Testis (tissue), 3 donors: ENCODE data around the gene U2AF1L4. TPM values are rescaled to one million over a fixed set of nuclear protein-coding genes. Genes with fewer than 3 reads are reported as not detected.

Experiments
- DNase-seq: peaks from one replicate; pipeline ENCODE4 v3.0.0-alpha.2; 2019
- H3K27ac ChIP-seq, 2 donors: fragments of 200-600 bp; sonication (generic); one replicate each; pipeline ENCODE4 v1.5.1; 2019
- H3K27me3 ChIP-seq: fragments of 200-600 bp; sonication (generic); one replicate; pipeline ENCODE4 v1.5.1; 2019
- H3K36me3 ChIP-seq: fragments of 200-600 bp; sonication (generic); one replicate; pipeline ENCODE4 v1.5.1; 2017; ENCODE audit warnings: low read depth; ENCODE audit errors: missing control alignments
- H3K4me1 ChIP-seq: fragments of 200-600 bp; sonication (generic); one replicate; pipeline ENCODE4 v1.5.1; 2019
- H3K4me3 ChIP-seq, 2 donors: fragments of 200-600 bp; sonication (generic); one replicate each; pipeline ENCODE4 v1.5.1; 2017 to 2019
- H3K9me3 ChIP-seq: fragments of 200-600 bp; sonication (generic); one replicate; pipeline ENCODE4 v1.5.1; 2017
- POLR2A ChIP-seq: fragments of 450-650 bp; IDR thresholded peaks from one replicate; pipeline ENCODE4 v1.6.1; 2017; ENCODE audit warnings: antibody characterized with exemption, mild to moderate bottlenecking, moderate library complexity
- WGBS, 2 donors: methylation state at CpG; one replicate each; pipeline ENCODE4 v1.1.5; 2018; 5-methylcytosine and 5-hydroxymethylcytosine counted together
- intact Hi-C: fragments of 100-400 bp; cut with DNase I; formaldehyde crosslinking; loops from one replicate; pipeline ENCODE4 v1.15.1; 2023; ENCODE audit warnings: low total_unique reads
- polyA plus RNA-seq: library from polyadenylated mRNA; stranded (reverse); fragments of 350-450 nt; fragmentation: Illumina TruSeq; extraction: RNeasy Lipid Tissue Mini Kit (QIAGEN cat#74804); gene quantifications from one replicate; pipeline ENCODE4 v1.2.3, GENCODE V29; 2014; ENCODE audit warnings: low read depth, low replicate concordance; ENCODE audit not compliant: insufficient read depth
- total RNA-seq, 2 donors: library from RNA; depleted of rRNA; stranded (reverse); fragments of >200 nt; gene quantifications; one replicate each; pipeline ENCODE4 v1.2.3, GENCODE V29; 2016
- TF ChIP-seq, protein P1 (sequence below), 3 experiments: fragments of 450-650 bp in 2 of 3; fragments of 200-600 bp in 1 of 3; sonication (generic) in 1 of 3; IDR thresholded peaks; one replicate each; pipeline ENCODE4 v1.5.1; 2016 to 2019; ENCODE audit warnings: antibody characterized with exemption in 3 of 3, mild to moderate bottlenecking in 2 of 3, moderate library complexity in 1 of 3

U2AF1L4 gene
- total and polyA plus RNA-seq, 3 donors from 2014 or later: 45.3 to 49.6 (median 47.2) TPM

DNA sequence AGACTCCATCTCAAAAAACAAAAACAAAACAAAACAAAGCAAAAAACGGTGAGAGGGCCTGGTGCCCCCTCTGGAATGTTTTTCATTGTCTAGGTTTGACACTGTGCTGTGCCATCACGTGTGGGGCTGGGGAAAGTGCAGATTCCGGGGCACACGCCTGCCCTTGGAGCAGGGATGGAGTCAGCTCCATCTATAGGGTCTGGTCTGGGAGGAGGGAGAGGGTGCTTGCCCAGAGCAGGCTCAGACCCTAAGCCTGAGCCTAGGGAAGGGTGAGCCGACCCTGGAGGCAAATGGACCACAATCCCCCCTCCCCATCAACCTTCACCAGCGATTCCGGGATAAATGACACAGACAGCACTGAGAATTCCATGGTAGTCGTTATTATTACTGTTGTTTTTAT, 51.8 kb downstream of the U2AF1L4 start:
- Histone ChIP-seq H3K9me3 (no peaks in the 10 kb centered on the region), H3K27ac (no peak overlapping the region), H3K4me3 (no peak overlapping the region), H3K36me3 (no peaks in the 10 kb centered on the region), H3K4me1 (no peaks in the 10 kb centered on the region), H3K27me3 (no peaks in the 10 kb centered on the region)
- TF ChIP-seq, protein P1, sequence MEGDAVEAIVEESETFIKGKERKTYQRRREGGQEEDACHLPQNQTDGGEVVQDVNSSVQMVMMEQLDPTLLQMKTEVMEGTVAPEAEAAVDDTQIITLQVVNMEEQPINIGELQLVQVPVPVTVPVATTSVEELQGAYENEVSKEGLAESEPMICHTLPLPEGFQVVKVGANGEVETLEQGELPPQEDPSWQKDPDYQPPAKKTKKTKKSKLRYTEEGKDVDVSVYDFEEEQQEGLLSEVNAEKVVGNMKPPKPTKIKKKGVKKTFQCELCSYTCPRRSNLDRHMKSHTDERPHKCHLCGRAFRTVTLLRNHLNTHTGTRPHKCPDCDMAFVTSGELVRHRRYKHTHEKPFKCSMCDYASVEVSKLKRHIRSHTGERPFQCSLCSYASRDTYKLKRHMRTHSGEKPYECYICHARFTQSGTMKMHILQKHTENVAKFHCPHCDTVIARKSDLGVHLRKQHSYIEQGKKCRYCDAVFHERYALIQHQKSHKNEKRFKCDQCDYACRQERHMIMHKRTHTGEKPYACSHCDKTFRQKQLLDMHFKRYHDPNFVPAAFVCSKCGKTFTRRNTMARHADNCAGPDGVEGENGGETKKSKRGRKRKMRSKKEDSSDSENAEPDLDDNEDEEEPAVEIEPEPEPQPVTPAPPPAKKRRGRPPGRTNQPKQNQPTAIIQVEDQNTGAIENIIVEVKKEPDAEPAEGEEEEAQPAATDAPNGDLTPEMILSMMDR (IDR thresholded peaks at IDR 0.05): no peak
- TF ChIP-seq POLR2A: no peak
- no peak for DNase-seq
- 27 to 37% methylated on average over 8 of the region's 8 CpGs for WGBS, 2 donors
- intact Hi-C loops: no loop called here

Other genes with a start within 250 kb of the U2AF1L4 start
- gene DMKN, start 231.8 kb downstream of the U2AF1L4 start, total RNA-seq: 1 to 10 TPM; 5.8 to 7.9 TPM
- 24.0 TPM for gene DMKN, start 231.8 kb downstream of the U2AF1L4 start, polyA plus RNA-seq
- under 1 TPM; 0.16 to 0.19 TPM for gene SBSN, start 217.1 kb downstream of the U2AF1L4 start, total RNA-seq
- 0.47 TPM for gene SBSN, start 217.1 kb downstream of the U2AF1L4 start, polyA plus RNA-seq
- 100 to 1,000 TPM; 123 to 338 TPM for gene GAPDHS, start 212.0 kb downstream of the U2AF1L4 start, total RNA-seq
- gene GAPDHS, start 212.0 kb downstream of the U2AF1L4 start, polyA plus RNA-seq: 363 TPM
- 100 to 1,000 TPM; 125 TPM for gene TMEM147, start 199.8 kb downstream of the U2AF1L4 start, total RNA-seq
- gene TMEM147, start 199.8 kb downstream of the U2AF1L4 start, polyA plus RNA-seq: 146 TPM
- gene ATP4A, start 181.8 kb downstream of the U2AF1L4 start, total RNA-seq: 1 to 10 TPM in 1 of 2 donors, under 1 TPM in 1; 0.87 to 1.1 TPM
- 1.1 TPM for gene ATP4A, start 181.8 kb downstream of the U2AF1L4 start, polyA plus RNA-seq
- gene PMIS2, start 159.2 kb downstream of the U2AF1L4 start, total RNA-seq: under 1 TPM in 1 of 2 donors, not detected in 1; 0.74 TPM
- 2.0 TPM for gene PMIS2, start 159.2 kb downstream of the U2AF1L4 start, polyA plus RNA-seq
- 10 to 100 TPM; 25.5 to 33.9 TPM for gene HAUS5, start 132.7 kb downstream of the U2AF1L4 start, total RNA-seq
- 24.4 TPM for gene HAUS5, start 132.7 kb downstream of the U2AF1L4 start, polyA plus RNA-seq
- gene RBM42, start 116.4 kb downstream of the U2AF1L4 start, total RNA-seq: 100 to 1,000 TPM; 105 to 109 TPM
- gene RBM42, start 116.4 kb downstream of the U2AF1L4 start, polyA plus RNA-seq: 64.2 TPM
- gene ETV2, start 103.7 kb downstream of the U2AF1L4 start, total RNA-seq: 10 to 100 TPM in 1 of 2 donors, 1 to 10 TPM in 1; 4.8 to 14.4 TPM
- 27.2 TPM for gene ETV2, start 103.7 kb downstream of the U2AF1L4 start, polyA plus RNA-seq
- gene COX6B1, start 97.1 kb downstream of the U2AF1L4 start, total RNA-seq: 100 to 1,000 TPM; 198 to 262 TPM
- 322 TPM for gene COX6B1, start 97.1 kb downstream of the U2AF1L4 start, polyA plus RNA-seq
- under 1 TPM; 0.37 to 0.47 TPM for gene UPK1A, start 78.9 kb downstream of the U2AF1L4 start, total RNA-seq
- 1.0 TPM for gene UPK1A, start 78.9 kb downstream of the U2AF1L4 start, polyA plus RNA-seq
- 10 to 100 TPM; 26.1 to 32.5 TPM for gene ZBTB32, start 40.9 kb downstream of the U2AF1L4 start, total RNA-seq
- gene ZBTB32, start 40.9 kb downstream of the U2AF1L4 start, polyA plus RNA-seq: 125 TPM
- 100 to 1,000 TPM; 109 to 110 TPM for gene KMT2B, start 27.4 kb downstream of the U2AF1L4 start, total RNA-seq
- gene KMT2B, start 27.4 kb downstream of the U2AF1L4 start, polyA plus RNA-seq: 73.3 TPM
- gene IGFLR1, start 3.0 kb downstream of the U2AF1L4 start, total RNA-seq: 10 to 100 TPM; 15.7 to 15.9 TPM
- gene IGFLR1, start 3.0 kb downstream of the U2AF1L4 start, polyA plus RNA-seq: 9.9 TPM
- gene PSENEN, start 233 bp upstream of the U2AF1L4 start, total RNA-seq: 100 to 1,000 TPM; 100 to 121 TPM
- 303 TPM for gene PSENEN, start 233 bp upstream of the U2AF1L4 start, polyA plus RNA-seq
- 10 to 100 TPM; 30.2 TPM for gene LIN37, start 3.2 kb upstream of the U2AF1L4 start, total RNA-seq
- gene LIN37, start 3.2 kb upstream of the U2AF1L4 start, polyA plus RNA-seq: 24.8 TPM
- 10 to 100 TPM; 50.9 to 57.1 TPM for gene HSPB6, start 11.6 kb upstream of the U2AF1L4 start, total RNA-seq
- gene HSPB6, start 11.6 kb upstream of the U2AF1L4 start, polyA plus RNA-seq: 146 TPM
- gene PROSER3, start 12.8 kb upstream of the U2AF1L4 start, total RNA-seq: 10 to 100 TPM; 48.3 to 72.0 TPM
- gene PROSER3, start 12.8 kb upstream of the U2AF1L4 start, polyA plus RNA-seq: 75.9 TPM
- 100 to 1,000 TPM in 1 of 2 donors, 10 to 100 TPM in 1; 56.2 to 133 TPM for gene ARHGAP33, start 30.1 kb upstream of the U2AF1L4 start, total RNA-seq
- gene ARHGAP33, start 30.1 kb upstream of the U2AF1L4 start, polyA plus RNA-seq: 46.6 TPM
- gene PRODH2, start 67.4 kb upstream of the U2AF1L4 start, total RNA-seq: 1 to 10 TPM in 1 of 2 donors, under 1 TPM in 1; 0.99 to 1.3 TPM
- gene PRODH2, start 67.4 kb upstream of the U2AF1L4 start, polyA plus RNA-seq: 2.7 TPM
- gene NPHS1, start 107.1 kb upstream of the U2AF1L4 start, total RNA-seq: 1 to 10 TPM; 1.8 to 2.7 TPM
- gene NPHS1, start 107.1 kb upstream of the U2AF1L4 start, polyA plus RNA-seq: 3.8 TPM
- gene KIRREL2, start 111.5 kb upstream of the U2AF1L4 start, total RNA-seq: under 1 TPM; 0.56 to 0.87 TPM
- 0.84 TPM for gene KIRREL2, start 111.5 kb upstream of the U2AF1L4 start, polyA plus RNA-seq
- gene APLP1, start 123.2 kb upstream of the U2AF1L4 start, total RNA-seq: 10 to 100 TPM; 45.7 to 54.3 TPM
- 37.9 TPM for gene APLP1, start 123.2 kb upstream of the U2AF1L4 start, polyA plus RNA-seq
- gene NFKBID, start 155.1 kb upstream of the U2AF1L4 start, total RNA-seq: 1 to 10 TPM; 3.8 to 6.0 TPM
- gene NFKBID, start 155.1 kb upstream of the U2AF1L4 start, polyA plus RNA-seq: 2.8 TPM
- 1 to 10 TPM in 1 of 2 donors, under 1 TPM in 1; 0.87 to 3.5 TPM for gene HCST, start 157.1 kb upstream of the U2AF1L4 start, total RNA-seq
- 16.8 TPM for gene HCST, start 157.1 kb upstream of the U2AF1L4 start, polyA plus RNA-seq
- gene TYROBP, start 162.9 kb upstream of the U2AF1L4 start, total RNA-seq: 10 to 100 TPM in 1 of 2 donors, 1 to 10 TPM in 1; 2.9 to 21.7 TPM
- gene TYROBP, start 162.9 kb upstream of the U2AF1L4 start, polyA plus RNA-seq: 77.5 TPM
- 10 to 100 TPM; 27.6 to 31.7 TPM for gene LRFN3, start 191.0 kb upstream of the U2AF1L4 start, total RNA-seq
- gene LRFN3, start 191.0 kb upstream of the U2AF1L4 start, polyA plus RNA-seq: 12.7 TPM
- gene SDHAF1, start 249.8 kb upstream of the U2AF1L4 start, total RNA-seq: 10 to 100 TPM; 40.6 to 55.0 TPM
- gene SDHAF1, start 249.8 kb upstream of the U2AF1L4 start, polyA plus RNA-seq: 13.0 TPM